HEK293 (cell line): ENCODE results near the gene TSHZ2.
A peak's percentile ranks its signal among the peaks of the same experiment; 100 is the strongest.

Source experiments
- CTCF ChIA-PET: fragments of 350-600 bp; formaldehyde crosslinking; extraction: SDS; loops from one replicate; lab custom pipeline; 2021; ENCODE audit warnings: antibody characterized with exemption; lab: Yijun Ruan, JAX
- POLR2A ChIA-PET: fragments of 300-600 bp; formaldehyde crosslinking; extraction: SDS; loops from one replicate; lab custom pipeline; 2020; ENCODE audit warnings: antibody characterized with exemption, inconsistent platforms; lab: Yijun Ruan, JAX
- H3K27ac ChIP-seq: fragments of 200-500 bp; sonication (Bioruptor generic); 2 replicates; pipeline ENCODE4 v1.5.1; 2014; ENCODE audit warnings: low read depth, low read length, control low read depth, inconsistent platforms; ENCODE audit errors: extremely low read depth
- H3K36me3 ChIP-seq, 2 experiments: fragments of 200-500 bp in 1 of 2; sonication (Bioruptor generic) in 1 of 2; 1 replicate in 1 of 2; 2 replicates in 1 of 2; pipeline ENCODE4 v1.5.1; 2014 to 2017; ENCODE audit warnings: inconsistent platforms in 2 of 2, low read length in 2 of 2; ENCODE audit not compliant: control insufficient read depth in 2 of 2, insufficient read depth in 1 of 2
- H3K4me1 ChIP-seq: fragments of 200-500 bp; sonication (Bioruptor generic); 2 replicates; pipeline ENCODE4 v1.5.1; 2014; ENCODE audit warnings: mild to moderate bottlenecking, low read length, inconsistent platforms; ENCODE audit not compliant: control insufficient read depth, insufficient read depth
- H3K4me3 ChIP-seq: 2 replicates; pipeline ENCODE4 v1.5.1; 2011; ENCODE audit warnings: low read depth, mild to moderate bottlenecking, control low read depth, low read length, moderate library complexity
- H3K9me3 ChIP-seq: fragments of 200-500 bp; sonication (Bioruptor generic); 2 replicates; pipeline ENCODE4 v1.5.1; 2014; ENCODE audit warnings: low read depth, low read length, inconsistent platforms; ENCODE audit not compliant: control insufficient read depth, insufficient read depth
- KLF1 ChIP-seq: fragments of 450-650 bp; formaldehyde crosslinking; IDR thresholded peaks from 2 replicates; pipeline ENCODE4 v1.5.1; 2016; ENCODE audit warnings: missing biosample characterization, missing genetic modification characterization
- KLF10 ChIP-seq: fragments of 450-650 bp; IDR thresholded peaks from 2 replicates; pipeline ENCODE4 v1.5.1; 2018; ENCODE audit warnings: missing biosample characterization, mild to moderate bottlenecking, missing genetic modification characterization
- KLF8 ChIP-seq: fragments of 450-650 bp; formaldehyde crosslinking; IDR thresholded peaks from 2 replicates; pipeline ENCODE4 v1.5.1; 2016; ENCODE audit warnings: missing biosample characterization, missing genetic modification characterization
- KLF9 ChIP-seq: fragments of 450-650 bp; formaldehyde crosslinking; IDR thresholded peaks from 2 replicates; pipeline ENCODE4 v1.5.1; 2016; ENCODE audit warnings: missing biosample characterization, missing genetic modification characterization, low read depth
- SETDB1 ChIP-seq: IDR thresholded peaks from one replicate; pipeline ENCODE4 v1.6.1; 2017; ENCODE audit warnings: mild to moderate bottlenecking, low read length, moderate library complexity, mixed read lengths; ENCODE audit not compliant: insufficient read length
- SP7 ChIP-seq: fragments of 450-650 bp; formaldehyde crosslinking; IDR thresholded peaks from 2 replicates; pipeline ENCODE4 v1.5.1; 2016; ENCODE audit warnings: missing biosample characterization, missing genetic modification characterization
- ZBTB1 ChIP-seq: fragments of 450-650 bp; formaldehyde crosslinking; IDR thresholded peaks from 2 replicates; pipeline ENCODE4 v1.5.1; 2016; ENCODE audit warnings: missing biosample characterization, missing genetic modification characterization
- ZBTB8A ChIP-seq: fragments of 450-650 bp; formaldehyde crosslinking; IDR thresholded peaks from 2 replicates; pipeline ENCODE4 v1.5.1; 2016; ENCODE audit warnings: missing biosample characterization, missing genetic modification characterization
- ZFP3 ChIP-seq: fragments of 450-650 bp; formaldehyde crosslinking; IDR thresholded peaks from 2 replicates; pipeline ENCODE4 v1.5.1; 2016; ENCODE audit warnings: low read depth, missing biosample characterization, missing genetic modification characterization
- ZNF112 ChIP-seq: fragments of 450-650 bp; formaldehyde crosslinking; IDR thresholded peaks from 2 replicates; pipeline ENCODE4 v1.5.0; 2017; ENCODE audit warnings: missing biosample characterization, missing genetic modification characterization
- ZNF146 ChIP-seq: fragments of 450-650 bp; formaldehyde crosslinking; IDR thresholded peaks from 2 replicates; pipeline ENCODE4 v1.5.1; 2016; ENCODE audit warnings: missing biosample characterization, missing genetic modification characterization
- ZNF23 ChIP-seq: fragments of 450-650 bp; formaldehyde crosslinking; IDR thresholded peaks from 2 replicates; pipeline ENCODE4 v1.5.1; 2016; ENCODE audit warnings: missing biosample characterization, missing genetic modification characterization, borderline replicate concordance
- ZNF248 ChIP-seq: fragments of 450-650 bp; formaldehyde crosslinking; IDR thresholded peaks from 2 replicates; pipeline ENCODE4 v1.5.1; 2017; ENCODE audit warnings: missing biosample characterization, missing genetic modification characterization
- ZNF302 ChIP-seq: fragments of 450-650 bp; formaldehyde crosslinking; IDR thresholded peaks from 2 replicates; pipeline ENCODE4 v1.5.1; 2016; ENCODE audit warnings: missing biosample characterization, missing genetic modification characterization, low read depth
- ZNF350 ChIP-seq: fragments of 450-650 bp; formaldehyde crosslinking; IDR thresholded peaks from 2 replicates; pipeline ENCODE4 v1.5.0; 2017; ENCODE audit warnings: missing biosample characterization, mild to moderate bottlenecking, missing genetic modification characterization
- ZNF596 ChIP-seq: fragments of 450-650 bp; IDR thresholded peaks from 2 replicates; pipeline ENCODE4 v1.5.0; 2018; ENCODE audit warnings: missing biosample characterization, mild to moderate bottlenecking, missing genetic modification characterization, moderate library complexity
- ZNF707 ChIP-seq: fragments of 450-650 bp; formaldehyde crosslinking; IDR thresholded peaks from 2 replicates; pipeline ENCODE4 v1.5.1; 2016; ENCODE audit warnings: missing biosample characterization, missing genetic modification characterization
- ZSCAN30 ChIP-seq: fragments of 450-650 bp; IDR thresholded peaks from 2 replicates; pipeline ENCODE4 v1.5.1; 2018; ENCODE audit warnings: missing biosample characterization, mild to moderate bottlenecking, missing genetic modification characterization, moderate library complexity
- TF ChIP-seq, protein P1 (sequence below): fragments of 450-650 bp; formaldehyde crosslinking; conservative IDR thresholded peaks from 2 replicates; pipeline ENCODE4 v1.5.1; 2016; ENCODE audit warnings: low read depth, missing biosample characterization, missing genetic modification characterization
- TF ChIP-seq, protein P2 (sequence below): fragments of 450-650 bp; formaldehyde crosslinking; IDR thresholded peaks from 2 replicates; pipeline ENCODE4 v1.5.1; 2017; ENCODE audit warnings: missing biosample characterization, missing genetic modification characterization
- TF ChIP-seq, protein P3 (sequence below): fragments of 450-650 bp; formaldehyde crosslinking; IDR thresholded peaks from 2 replicates; pipeline ENCODE4 v1.5.1; 2016; ENCODE audit warnings: missing biosample characterization, missing genetic modification characterization
- TF ChIP-seq, protein P4 (sequence below): fragments of 450-650 bp; formaldehyde crosslinking; IDR thresholded peaks from 2 replicates; pipeline ENCODE4 v1.5.1; 2017; ENCODE audit warnings: missing biosample characterization, missing genetic modification characterization

Gene TSHZ2

DNA sequence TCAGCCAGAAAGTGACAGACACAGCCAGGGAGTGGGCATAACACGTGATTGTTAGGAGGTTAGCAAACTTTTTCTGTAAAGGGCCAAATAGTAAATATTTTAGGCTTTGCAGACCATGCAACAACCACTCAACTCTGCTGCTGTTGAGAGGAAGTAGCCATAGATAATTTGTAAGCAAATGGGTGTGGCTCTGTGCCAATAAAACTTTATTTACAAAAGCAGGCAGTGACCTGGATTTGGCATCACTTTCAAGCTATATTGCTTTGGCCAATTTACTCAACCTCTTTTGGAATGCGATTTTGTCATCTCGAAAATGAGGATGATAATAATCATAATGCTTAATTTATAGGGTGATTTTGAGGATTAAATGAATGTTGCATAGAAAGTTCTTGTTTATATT, 152.6 kb downstream of the TSHZ2 start:
- Histone ChIP-seq H3K9me3 (no peaks in the 10 kb centered on the region), H3K36me3 (no peaks in the 10 kb centered on the region), H3K27ac (no peak overlapping the region), H3K4me1 (peaks cover 10% of the 10 kb centered on the region), H3K4me3 (no peak overlapping the region)
- no peak for TF ChIP-seq ZNF248 (tag by site-specific recombination)
- TF ChIP-seq ZNF112 (tag by site-specific recombination): no peak
- TF ChIP-seq KLF8 (tag by site-specific recombination): 0 out of 2 replicates have a peak, but pooled peaks have one; percentile 26
- TF ChIP-seq ZNF707 (tag by site-specific recombination): no peak
- TF ChIP-seq ZNF596: no peak
- TF ChIP-seq ZFP3 (tag by site-specific recombination): no peak
- no peak for TF ChIP-seq ZNF350 (tag by site-specific recombination)
- TF ChIP-seq ZBTB1 (tag by site-specific recombination): no peak
- peak; percentile 37; the same call in 1 of the 2 replicates for TF ChIP-seq KLF1 (tag by site-specific recombination)
- TF ChIP-seq SP7: no peak
- TF ChIP-seq, protein P1, sequence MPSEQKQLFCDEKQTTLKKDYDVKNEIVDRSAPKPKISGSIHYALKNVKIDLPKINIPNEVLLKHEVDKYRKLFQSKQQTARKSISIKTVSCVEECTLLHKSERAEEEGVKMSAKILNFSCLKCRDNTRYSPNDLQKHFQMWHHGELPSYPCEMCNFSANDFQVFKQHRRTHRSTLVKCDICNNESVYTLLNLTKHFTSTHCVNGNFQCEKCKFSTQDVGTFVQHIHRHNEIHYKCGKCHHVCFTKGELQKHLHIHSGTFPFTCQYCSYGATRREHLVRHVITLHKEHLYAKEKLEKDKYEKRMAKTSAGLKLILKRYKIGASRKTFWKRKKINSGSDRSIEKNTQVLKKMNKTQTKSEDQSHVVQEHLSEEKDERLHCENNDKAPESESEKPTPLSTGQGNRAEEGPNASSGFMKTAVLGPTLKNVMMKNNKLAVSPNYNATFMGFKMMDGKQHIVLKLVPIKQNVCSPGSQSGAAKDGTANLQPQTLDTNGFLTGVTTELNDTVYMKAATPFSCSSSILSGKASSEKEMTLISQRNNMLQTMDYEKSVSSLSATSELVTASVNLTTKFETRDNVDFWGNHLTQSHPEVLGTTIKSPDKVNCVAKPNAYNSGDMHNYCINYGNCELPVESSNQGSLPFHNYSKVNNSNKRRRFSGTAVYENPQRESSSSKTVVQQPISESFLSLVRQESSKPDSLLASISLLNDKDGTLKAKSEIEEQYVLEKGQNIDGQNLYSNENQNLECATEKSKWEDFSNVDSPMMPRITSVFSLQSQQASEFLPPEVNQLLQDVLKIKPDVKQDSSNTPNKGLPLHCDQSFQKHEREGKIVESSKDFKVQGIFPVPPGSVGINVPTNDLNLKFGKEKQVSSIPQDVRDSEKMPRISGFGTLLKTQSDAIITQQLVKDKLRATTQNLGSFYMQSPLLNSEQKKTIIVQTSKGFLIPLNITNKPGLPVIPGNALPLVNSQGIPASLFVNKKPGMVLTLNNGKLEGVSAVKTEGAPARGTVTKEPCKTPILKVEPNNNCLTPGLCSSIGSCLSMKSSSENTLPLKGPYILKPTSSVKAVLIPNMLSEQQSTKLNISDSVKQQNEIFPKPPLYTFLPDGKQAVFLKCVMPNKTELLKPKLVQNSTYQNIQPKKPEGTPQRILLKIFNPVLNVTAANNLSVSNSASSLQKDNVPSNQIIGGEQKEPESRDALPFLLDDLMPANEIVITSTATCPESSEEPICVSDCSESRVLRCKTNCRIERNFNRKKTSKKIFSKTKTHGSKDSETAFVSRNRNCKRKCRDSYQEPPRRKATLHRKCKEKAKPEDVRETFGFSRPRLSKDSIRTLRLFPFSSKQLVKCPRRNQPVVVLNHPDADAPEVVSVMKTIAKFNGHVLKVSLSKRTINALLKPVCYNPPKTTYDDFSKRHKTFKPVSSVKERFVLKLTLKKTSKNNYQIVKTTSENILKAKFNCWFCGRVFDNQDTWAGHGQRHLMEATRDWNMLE (tag by site-specific recombination): no peak
- TF ChIP-seq, protein P2, sequence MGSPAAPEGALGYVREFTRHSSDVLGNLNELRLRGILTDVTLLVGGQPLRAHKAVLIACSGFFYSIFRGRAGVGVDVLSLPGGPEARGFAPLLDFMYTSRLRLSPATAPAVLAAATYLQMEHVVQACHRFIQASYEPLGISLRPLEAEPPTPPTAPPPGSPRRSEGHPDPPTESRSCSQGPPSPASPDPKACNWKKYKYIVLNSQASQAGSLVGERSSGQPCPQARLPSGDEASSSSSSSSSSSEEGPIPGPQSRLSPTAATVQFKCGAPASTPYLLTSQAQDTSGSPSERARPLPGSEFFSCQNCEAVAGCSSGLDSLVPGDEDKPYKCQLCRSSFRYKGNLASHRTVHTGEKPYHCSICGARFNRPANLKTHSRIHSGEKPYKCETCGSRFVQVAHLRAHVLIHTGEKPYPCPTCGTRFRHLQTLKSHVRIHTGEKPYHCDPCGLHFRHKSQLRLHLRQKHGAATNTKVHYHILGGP (tag by site-specific recombination): no peak
- no peak for TF ChIP-seq ZNF23
- peak; percentile 14; the same call in 1 of the 2 replicates for TF ChIP-seq ZNF302 (tag by site-specific recombination)
- TF ChIP-seq, protein P3, sequence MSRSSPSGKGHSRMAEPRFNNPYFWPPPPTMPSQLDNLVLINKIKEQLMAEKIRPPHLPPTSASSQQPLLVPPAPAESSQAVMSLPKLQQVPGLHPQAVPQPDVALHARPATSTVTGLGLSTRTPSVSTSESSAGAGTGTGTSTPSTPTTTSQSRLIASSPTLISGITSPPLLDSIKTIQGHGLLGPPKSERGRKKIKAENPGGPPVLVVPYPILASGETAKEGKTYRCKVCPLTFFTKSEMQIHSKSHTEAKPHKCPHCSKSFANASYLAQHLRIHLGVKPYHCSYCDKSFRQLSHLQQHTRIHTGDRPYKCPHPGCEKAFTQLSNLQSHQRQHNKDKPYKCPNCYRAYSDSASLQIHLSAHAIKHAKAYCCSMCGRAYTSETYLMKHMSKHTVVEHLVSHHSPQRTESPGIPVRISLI (tag by site-specific recombination): no peak
- TF ChIP-seq ZSCAN30 (tag by site-specific recombination): no peak
- TF ChIP-seq KLF10: peak; percentile 69
- TF ChIP-seq ZNF146 (tag by site-specific recombination): no peak
- TF ChIP-seq, protein P4, sequence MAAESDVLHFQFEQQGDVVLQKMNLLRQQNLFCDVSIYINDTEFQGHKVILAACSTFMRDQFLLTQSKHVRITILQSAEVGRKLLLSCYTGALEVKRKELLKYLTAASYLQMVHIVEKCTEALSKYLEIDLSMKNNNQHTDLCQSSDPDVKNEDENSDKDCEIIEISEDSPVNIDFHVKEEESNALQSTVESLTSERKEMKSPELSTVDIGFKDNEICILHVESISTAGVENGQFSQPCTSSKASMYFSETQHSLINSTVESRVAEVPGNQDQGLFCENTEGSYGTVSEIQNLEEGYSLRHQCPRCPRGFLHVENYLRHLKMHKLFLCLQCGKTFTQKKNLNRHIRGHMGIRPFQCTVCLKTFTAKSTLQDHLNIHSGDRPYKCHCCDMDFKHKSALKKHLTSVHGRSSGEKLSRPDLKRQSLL (tag by site-specific recombination): no peak
- peak; percentile 77; the same call in 1 of the 2 replicates for TF ChIP-seq KLF9 (tag by site-specific recombination)
- TF ChIP-seq SETDB1: no peak
- TF ChIP-seq ZBTB8A (tag by site-specific recombination): no peak
- POLR2A ChIA-PET: no interaction called here
- CTCF ChIA-PET: interaction anchor here (0.6 to 0.9 kb wide), 2 partner anchors 34 to 149 kb away, joined by 3 read pairs; no protein-coding TSS in a partner anchor
